Measurements from ENCODE around the gene CSF2RB.

CSF2RB gene

GRCh38 chr22:36938028-36938425 is 24.6 kb downstream of the CSF2RB start:
- no peak for DNase-seq

- DNase-seq, result no peak
Observed at GRCh38 chr22:36938886-36939285, 25.5 kb downstream of the CSF2RB start.

- no peak for DNase-seq
Observed at GRCh38 chr22:36940676-36941075, 27.2 kb downstream of the CSF2RB start.

- DNase-seq, result no peak
Observed at GRCh38 chr22:36942556-36942955, 29.1 kb downstream of the CSF2RB start.

- no peak for DNase-seq
Observed at GRCh38 chr22:36946421-36947158, 33.2 kb downstream of the CSF2RB start.

GRCh38 chr22:36948273-36949225 is 35.1 kb downstream of the CSF2RB start:
- DNase-seq, result no peak

GRCh38 chr22:36950797-36951590 is 37.6 kb downstream of the CSF2RB start:
- DNase-seq, result no peak

GRCh38 chr22:36951746-36952145 is 38.3 kb downstream of the CSF2RB start:
- no peak for DNase-seq

GRCh38 chr22:36953239-36954080 is 40.0 kb downstream of the CSF2RB start:
- DNase-seq, result no peak

GRCh38 chr22:36954251-36955014 is 41.0 kb downstream of the CSF2RB start:
- no peak for DNase-seq

- DNase-seq, result no peak
Observed at GRCh38 chr22:36955691-36956090, 42.3 kb downstream of the CSF2RB start.

GRCh38 chr22:36958366-36958765 is 44.9 kb downstream of the CSF2RB start:
- DNase-seq, result no peak

- no peak for DNase-seq
Observed at GRCh38 chr22:36961626-36962025, 48.2 kb downstream of the CSF2RB start.

GRCh38 chr22:36963302-36963701 is 49.9 kb downstream of the CSF2RB start:
- no peak for DNase-seq

GRCh38 chr22:36964106-36964505 is 50.7 kb downstream of the CSF2RB start:
- DNase-seq, result no peak

GRCh38 chr22:36965696-36966095 is 52.3 kb downstream of the CSF2RB start:
- DNase-seq, result no peak

GRCh38 chr22:36966851-36967540 is 53.6 kb downstream of the CSF2RB start:
- no peak for DNase-seq

GRCh38 chr22:36968249-36968964 is 55.0 kb downstream of the CSF2RB start:
- DNase-seq, result no peak

- DNase-seq, result no peak
Observed at GRCh38 chr22:36971341-36972125, 58.1 kb downstream of the CSF2RB start.
